Naive thymus-derived CD8-positive, alpha-beta T cell (primary cell): ENCODE data around the gene MAZ. TPM values are rescaled to one million over a fixed set of nuclear protein-coding genes. Genes with fewer than 3 reads are reported as not detected.

ENCODE experiments used
- polyA plus RNA-seq, 3 donors: library from polyadenylated mRNA; unstranded; fragments of 300-500 nt; fragmentation: Illumina TruSeq; gene quantifications; one replicate each; pipeline ENCODE4 v1.2.3, GENCODE V29; 2021
- total RNA-seq, 8 experiments: library from RNA in 2 of 8; stranded (reverse) in 2 of 8; gene quantifications; one replicate each; pipeline ENCODE4 v1.2.3 and lab custom pipeline; 2021 to 2026

MAZ gene
- total and polyA plus RNA-seq, 5 experiments from 2014 or later, result 50.3 to 282 (median 74.6) TPM

Other genes starting within 250 kb of the MAZ start
- gene SPN, start 143.3 kb upstream of the MAZ start, total RNA-seq, result 10 to 100 TPM; 91.8 to 98.4 TPM
- 100 to 1,000 TPM in 2 of 3 donors, 10 to 100 TPM in 1; 92.9 to 124 (median 100) TPM for gene SPN, start 143.3 kb upstream of the MAZ start, polyA plus RNA-seq
- under 1 TPM; 0.49 to 0.55 TPM for gene QPRT, start 127.3 kb upstream of the MAZ start, total RNA-seq
- gene QPRT, start 127.3 kb upstream of the MAZ start, polyA plus RNA-seq, result under 1 TPM; 0.15 to 0.53 (median 0.48) TPM
- 100 to 1,000 TPM; 108 to 110 TPM for gene C16orf54, start 60.5 kb upstream of the MAZ start, total RNA-seq
- gene C16orf54, start 60.5 kb upstream of the MAZ start, polyA plus RNA-seq, result 10 to 100 TPM; 20.7 to 32.7 (median 29.2) TPM
- gene ZG16, start 28.3 kb upstream of the MAZ start, total RNA-seq, result not detected
- gene ZG16, start 28.3 kb upstream of the MAZ start, polyA plus RNA-seq, result not detected
- gene KIF22, start 15.8 kb upstream of the MAZ start, total RNA-seq, result 10 to 100 TPM; 79.6 to 84.6 TPM
- gene KIF22, start 15.8 kb upstream of the MAZ start, polyA plus RNA-seq, result 10 to 100 TPM; 36.9 to 45.4 (median 39.6) TPM
- gene PRRT2, start 5.7 kb downstream of the MAZ start, total RNA-seq, result 1 to 10 TPM; 1.5 to 1.6 TPM
- gene PRRT2, start 5.7 kb downstream of the MAZ start, polyA plus RNA-seq, result under 1 TPM in 2 of 3 donors, not detected in 1; 0.14 to 0.21 TPM
- 10 to 100 TPM; 31.3 to 35.9 TPM for gene PAGR1, start 9.6 kb downstream of the MAZ start, total RNA-seq
- gene PAGR1, start 9.6 kb downstream of the MAZ start, polyA plus RNA-seq, result 10 to 100 TPM; 51.4 to 57.5 (median 55.5) TPM
- 100 to 1,000 TPM; 123 to 132 TPM for gene MVP, start 13.9 kb downstream of the MAZ start, total RNA-seq
- 100 to 1,000 TPM; 120 to 160 (median 134) TPM for gene MVP, start 13.9 kb downstream of the MAZ start, polyA plus RNA-seq
- 10 to 100 TPM; 73.7 to 74.5 TPM for gene CDIPT, start 56.7 kb downstream of the MAZ start, total RNA-seq
- gene CDIPT, start 56.7 kb downstream of the MAZ start, polyA plus RNA-seq, result 10 to 100 TPM; 79.6 to 95.7 (median 91.3) TPM
- gene SEZ6L2, start 93.0 kb downstream of the MAZ start, total RNA-seq, result under 1 TPM in 1 of 2 experiments, not detected in 1; 0.21 TPM
- gene SEZ6L2, start 93.0 kb downstream of the MAZ start, polyA plus RNA-seq, result not detected
- gene ASPHD1, start 94.0 kb downstream of the MAZ start, total RNA-seq, result not detected
- gene ASPHD1, start 94.0 kb downstream of the MAZ start, polyA plus RNA-seq, result not detected
- gene KCTD13, start 119.7 kb downstream of the MAZ start, total RNA-seq, result 10 to 100 TPM; 65.4 to 75.9 TPM
- 1 to 10 TPM; 5.4 to 10.0 (median 8.4) TPM for gene KCTD13, start 119.7 kb downstream of the MAZ start, polyA plus RNA-seq
- 10 to 100 TPM; 63.1 to 74.0 TPM for gene TMEM219, start 155.6 kb downstream of the MAZ start, total RNA-seq
- gene TMEM219, start 155.6 kb downstream of the MAZ start, polyA plus RNA-seq, result 100 to 1,000 TPM; 157 to 179 (median 174) TPM
- 10 to 100 TPM; 40.8 to 42.6 TPM for gene TAOK2, start 167.3 kb downstream of the MAZ start, total RNA-seq
- gene TAOK2, start 167.3 kb downstream of the MAZ start, polyA plus RNA-seq, result 1 to 10 TPM; 2.6 to 6.6 (median 2.8) TPM
- gene HIRIP3, start 189.1 kb downstream of the MAZ start, total RNA-seq, result 10 to 100 TPM; 15.3 to 16.6 TPM
- gene HIRIP3, start 189.1 kb downstream of the MAZ start, polyA plus RNA-seq, result 10 to 100 TPM; 10.6 to 30.1 (median 18.7) TPM
- 100 to 1,000 TPM; 107 to 115 TPM for gene INO80E, start 189.7 kb downstream of the MAZ start, total RNA-seq
- 1 to 10 TPM; 6.5 to 8.9 (median 7.6) TPM for gene INO80E, start 189.7 kb downstream of the MAZ start, polyA plus RNA-seq
- gene DOC2A, start 204.5 kb downstream of the MAZ start, total RNA-seq, result not detected
- not detected for gene DOC2A, start 204.5 kb downstream of the MAZ start, polyA plus RNA-seq
- gene C16orf92, start 216.7 kb downstream of the MAZ start, total RNA-seq, result not detected
- gene C16orf92, start 216.7 kb downstream of the MAZ start, polyA plus RNA-seq, result not detected
- not detected for gene TLCD3B, start 224.7 kb downstream of the MAZ start, total RNA-seq
- not detected for gene TLCD3B, start 224.7 kb downstream of the MAZ start, polyA plus RNA-seq